Measurements from ENCODE around the gene SFXN5.

SFXN5 gene

DNA sequence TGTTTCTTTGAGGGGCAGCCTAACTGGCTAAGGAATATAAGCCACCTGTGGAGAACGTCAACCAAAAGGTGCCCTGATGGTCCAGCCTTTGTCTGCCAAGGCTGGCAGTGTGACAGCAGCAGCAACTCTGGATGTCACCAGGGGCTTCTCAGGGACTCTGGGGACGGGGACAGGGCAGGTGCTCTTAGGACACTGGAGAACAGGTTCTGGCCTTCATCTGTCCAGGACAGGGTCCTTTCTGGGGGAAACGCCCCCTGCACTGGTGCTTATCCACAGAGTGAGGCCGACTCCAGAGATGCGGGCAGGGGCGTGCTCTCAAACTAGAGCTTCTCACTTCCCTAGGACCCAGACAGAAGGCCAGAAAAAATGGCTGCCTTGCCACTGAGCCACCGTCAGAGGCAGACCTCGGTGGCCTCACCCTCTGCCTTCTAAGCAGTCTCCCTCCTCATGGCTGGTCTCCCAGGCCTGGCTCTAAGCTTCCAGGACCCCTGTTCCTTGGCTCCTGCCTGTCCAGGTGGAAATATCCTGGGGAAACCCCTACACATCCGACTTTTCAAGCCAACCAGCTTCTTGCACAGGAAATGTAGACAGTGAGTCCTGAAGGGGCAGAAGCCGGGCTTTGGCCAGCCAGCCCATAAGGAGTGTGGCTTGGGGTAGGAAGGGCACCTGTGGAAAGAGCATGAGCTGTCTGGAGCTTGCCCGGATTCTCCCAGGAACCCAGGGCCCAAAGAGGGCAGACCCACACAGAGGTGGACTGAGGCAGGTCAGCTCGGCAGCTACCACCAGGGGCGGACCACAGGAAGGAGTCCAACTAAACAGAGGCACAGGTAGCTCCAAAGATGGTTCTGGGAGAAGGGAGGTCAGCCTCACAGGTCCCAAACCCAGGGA is 11.3 kb upstream of the SFXN5 start:
- no peak overlapping the region for H3K4me3 ChIP-seq (ENCODE audit: control insufficient read depth, low read depth, low read length)
- DNase-seq (ENCODE audit: low read depth), result no peak
- TF ChIP-seq, protein P1, sequence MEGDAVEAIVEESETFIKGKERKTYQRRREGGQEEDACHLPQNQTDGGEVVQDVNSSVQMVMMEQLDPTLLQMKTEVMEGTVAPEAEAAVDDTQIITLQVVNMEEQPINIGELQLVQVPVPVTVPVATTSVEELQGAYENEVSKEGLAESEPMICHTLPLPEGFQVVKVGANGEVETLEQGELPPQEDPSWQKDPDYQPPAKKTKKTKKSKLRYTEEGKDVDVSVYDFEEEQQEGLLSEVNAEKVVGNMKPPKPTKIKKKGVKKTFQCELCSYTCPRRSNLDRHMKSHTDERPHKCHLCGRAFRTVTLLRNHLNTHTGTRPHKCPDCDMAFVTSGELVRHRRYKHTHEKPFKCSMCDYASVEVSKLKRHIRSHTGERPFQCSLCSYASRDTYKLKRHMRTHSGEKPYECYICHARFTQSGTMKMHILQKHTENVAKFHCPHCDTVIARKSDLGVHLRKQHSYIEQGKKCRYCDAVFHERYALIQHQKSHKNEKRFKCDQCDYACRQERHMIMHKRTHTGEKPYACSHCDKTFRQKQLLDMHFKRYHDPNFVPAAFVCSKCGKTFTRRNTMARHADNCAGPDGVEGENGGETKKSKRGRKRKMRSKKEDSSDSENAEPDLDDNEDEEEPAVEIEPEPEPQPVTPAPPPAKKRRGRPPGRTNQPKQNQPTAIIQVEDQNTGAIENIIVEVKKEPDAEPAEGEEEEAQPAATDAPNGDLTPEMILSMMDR (conservative IDR thresholded peaks at IDR 0.05; ENCODE audit: control insufficient read depth, insufficient read depth, low read depth, low read length), result no peak

DNA sequence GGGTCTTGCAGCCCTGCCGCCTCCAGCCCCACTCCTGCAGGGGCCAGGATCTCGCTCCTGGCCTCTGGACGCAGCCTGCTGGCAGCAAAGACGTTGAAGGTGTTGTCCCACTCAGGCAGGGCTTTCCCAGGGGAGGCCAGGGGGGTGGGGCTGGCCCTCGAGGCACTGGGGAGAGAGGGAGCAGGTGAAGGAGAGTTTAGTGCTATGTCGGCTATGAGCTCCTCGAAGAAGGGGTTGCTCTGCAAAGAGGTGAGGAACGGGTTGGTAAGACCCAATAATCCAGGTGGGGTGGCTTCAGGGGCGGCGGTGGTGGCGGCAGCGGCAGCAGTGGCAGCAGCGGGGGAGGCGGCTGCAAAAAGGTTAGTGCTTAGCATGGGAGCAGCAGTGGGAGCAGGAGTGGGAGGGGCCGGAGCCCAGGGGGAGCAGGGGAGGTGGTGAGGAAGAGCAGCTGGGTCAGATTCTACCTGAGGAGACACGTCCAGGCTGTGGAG is 9.7 kb upstream of the SFXN5 start:
- TF ChIP-seq, protein P1 (conservative IDR thresholded peaks at IDR 0.05; ENCODE audit: control insufficient read depth, insufficient read depth, low read depth, low read length), result no peak
- DNase-seq (ENCODE audit: low read depth), result no peak
- H3K4me3 ChIP-seq (ENCODE audit: control insufficient read depth, low read depth, low read length), result no peak overlapping the region

DNA sequence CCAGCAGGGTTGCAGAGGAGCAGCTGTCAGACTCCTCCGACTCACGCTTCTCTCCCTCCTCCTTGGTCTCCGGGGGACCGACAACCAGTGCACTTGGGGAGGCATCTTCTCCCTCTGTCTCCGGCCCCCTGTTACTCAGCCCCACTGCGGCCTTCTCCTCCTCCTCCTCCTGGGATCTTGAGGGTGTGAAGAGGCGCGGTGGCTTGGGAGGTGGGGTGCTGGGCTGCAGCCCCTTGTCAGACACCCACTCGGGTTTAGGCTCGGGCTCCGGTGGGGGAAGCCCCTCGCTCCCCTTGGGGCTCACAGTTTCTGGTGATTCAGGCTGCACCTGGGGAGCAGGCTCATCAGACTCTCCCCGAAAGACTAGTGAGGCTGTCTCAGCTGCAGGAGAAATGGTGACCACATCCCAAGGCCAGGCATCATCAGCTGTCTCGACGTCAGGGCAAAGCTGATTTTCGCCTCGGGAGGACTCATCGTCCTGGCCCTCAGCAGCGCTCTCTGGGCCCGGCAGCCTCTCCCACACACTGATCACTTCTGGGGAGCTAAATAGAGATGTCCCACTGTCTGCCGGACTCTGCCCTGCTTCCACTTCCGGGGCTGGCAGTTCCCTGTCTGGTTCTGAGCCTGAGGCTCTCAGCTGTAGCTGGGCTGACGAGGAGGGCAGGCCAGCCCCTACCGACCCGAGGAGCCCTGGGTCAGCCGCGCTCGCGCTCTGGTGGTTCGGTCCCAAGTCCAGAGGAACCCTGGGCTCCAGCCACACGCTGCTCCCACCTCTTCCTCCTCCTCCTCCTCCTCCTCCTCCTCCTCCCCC is 9.0 kb upstream of the SFXN5 start:
- H3K4me3 ChIP-seq (ENCODE audit: control insufficient read depth, low read depth, low read length), result no peak overlapping the region
- TF ChIP-seq, protein P1 (conservative IDR thresholded peaks at IDR 0.05; ENCODE audit: control insufficient read depth, insufficient read depth, low read depth, low read length), result no peak
- no peak for DNase-seq (ENCODE audit: low read depth)

DNA sequence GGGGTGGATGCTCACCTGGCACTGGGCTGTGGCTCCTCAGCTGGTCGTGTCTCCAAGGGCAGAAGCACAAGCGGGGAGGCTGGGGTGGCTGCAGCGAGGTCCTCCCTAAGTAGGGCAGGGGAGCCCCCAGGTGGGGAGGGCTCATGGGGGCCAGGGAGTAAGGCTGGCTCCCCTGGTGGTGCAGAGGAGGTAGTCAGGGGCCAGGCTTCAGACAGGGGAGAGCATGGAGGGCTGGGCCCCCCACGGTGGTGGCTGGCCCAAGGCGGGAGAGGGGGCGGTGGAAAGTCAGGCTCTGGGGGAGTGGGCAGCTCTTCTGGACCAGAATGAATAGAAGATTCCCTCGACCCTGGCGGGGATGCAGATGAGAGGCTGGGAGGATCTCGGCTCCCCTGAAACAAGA is 8.1 kb upstream of the SFXN5 start:
- H3K4me3 ChIP-seq (ENCODE audit: control insufficient read depth, low read depth, low read length), result no peak overlapping the region
- DNase-seq (ENCODE audit: low read depth), result no peak
- TF ChIP-seq, protein P1 (conservative IDR thresholded peaks at IDR 0.05; ENCODE audit: control insufficient read depth, insufficient read depth, low read depth, low read length), result no peak

DNA sequence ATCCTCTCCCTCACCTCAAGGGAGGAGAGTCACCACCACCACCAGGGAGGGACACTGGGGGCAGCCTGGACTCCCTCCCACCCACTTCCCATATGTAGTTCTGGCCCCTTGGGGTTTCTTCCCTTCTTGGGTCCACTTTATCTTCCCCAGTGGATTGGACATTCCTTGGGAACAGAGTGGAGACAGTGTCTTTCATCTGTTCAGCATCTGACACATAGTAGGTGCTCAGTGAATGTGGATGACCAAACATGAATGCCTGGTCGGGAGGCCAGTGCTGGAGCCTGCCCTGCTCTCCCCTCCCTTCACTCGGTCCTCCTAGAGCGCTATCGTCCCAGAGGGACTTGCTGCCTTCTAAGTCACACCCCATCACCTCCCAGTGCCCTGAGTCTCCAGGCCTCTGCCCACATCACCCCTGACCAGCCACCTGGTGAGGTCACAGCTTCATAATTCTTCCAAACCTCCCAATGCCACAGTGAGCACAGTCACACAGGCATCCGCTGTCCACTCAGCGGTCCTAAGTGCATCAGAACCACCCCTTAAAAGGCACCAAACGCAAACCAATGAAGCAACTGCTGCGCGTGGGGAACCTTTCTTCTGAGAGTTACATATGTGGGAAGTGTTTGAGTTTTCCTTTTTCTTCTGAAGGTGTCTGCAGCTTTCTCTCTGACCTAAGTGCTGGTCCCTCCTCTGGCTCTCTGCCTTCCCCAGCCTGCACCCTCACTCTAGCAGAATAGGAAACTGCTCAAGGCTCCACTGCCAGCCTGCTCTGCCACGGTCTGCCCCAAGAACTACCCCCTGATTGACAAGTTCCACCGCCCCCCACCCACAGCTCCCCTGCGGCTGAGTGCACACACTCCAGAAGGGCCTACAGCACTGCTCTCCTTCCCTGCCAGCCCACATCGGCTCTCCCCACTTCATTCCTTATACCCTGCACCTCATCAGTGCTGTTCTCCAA is 7.2 kb upstream of the SFXN5 start:
- DNase-seq (ENCODE audit: low read depth), result no peak
- H3K4me3 ChIP-seq (ENCODE audit: control insufficient read depth, low read depth, low read length), result no peak overlapping the region
- TF ChIP-seq, protein P1 (conservative IDR thresholded peaks at IDR 0.05; ENCODE audit: control insufficient read depth, insufficient read depth, low read depth, low read length), result no peak

DNA sequence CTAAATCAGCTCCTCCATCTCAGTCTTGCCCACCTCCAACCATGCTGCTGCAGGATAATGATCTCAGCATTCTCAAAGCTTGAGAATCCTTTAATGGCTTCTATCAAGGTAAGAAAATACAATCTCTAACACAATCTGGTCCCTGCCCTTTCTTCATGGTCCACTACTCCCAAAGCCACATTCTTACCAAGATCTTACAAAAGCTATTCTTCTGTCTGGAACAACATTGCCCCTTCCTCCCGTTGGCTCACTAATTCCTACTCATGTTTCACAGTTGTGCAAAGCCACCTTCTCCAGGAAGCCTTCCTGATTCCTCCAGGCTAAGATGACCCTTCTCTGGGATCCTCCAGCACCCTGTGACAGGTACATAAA is 5.9 kb upstream of the SFXN5 start:
- no peak for DNase-seq (ENCODE audit: low read depth)
- no peak overlapping the region for H3K4me3 ChIP-seq (ENCODE audit: control insufficient read depth, low read depth, low read length)
- TF ChIP-seq, protein P1 (conservative IDR thresholded peaks at IDR 0.05; ENCODE audit: control insufficient read depth, insufficient read depth, low read depth, low read length), result no peak
